Mucosa of rectum (tissue), 2 donors: ENCODE measurements around the gene CHRNA4.

ENCODE experiments used
- H3K27ac ChIP-seq, 2 donors: one replicate each; pipeline ENCODE4 v1.7.0; 2013; ENCODE audit warnings: inconsistent platforms in 2 of 2, low read depth in 2 of 2, low read length in 2 of 2
- H3K27me3 ChIP-seq, 2 donors: one replicate each; pipeline ENCODE4 v1.7.0; 2013; ENCODE audit warnings: low read length in 2 of 2; ENCODE audit not compliant: control insufficient read depth in 2 of 2, insufficient read depth in 2 of 2
- H3K36me3 ChIP-seq, 2 donors: one replicate each; pipeline ENCODE4 v1.7.0; 2013; ENCODE audit warnings: low read length in 2 of 2; ENCODE audit not compliant: control insufficient read depth in 2 of 2, insufficient read depth in 2 of 2
- H3K4me1 ChIP-seq, 2 donors: one replicate each; pipeline ENCODE4 v1.7.0; 2013; ENCODE audit warnings: low read length in 2 of 2, mild to moderate bottlenecking in 1 of 2; ENCODE audit not compliant: control insufficient read depth in 2 of 2, insufficient read depth in 2 of 2
- H3K4me3 ChIP-seq, 2 donors: one replicate each; pipeline ENCODE4 v1.7.0; 2013; ENCODE audit warnings: low read length in 2 of 2
- H3K9ac ChIP-seq, 2 donors: one replicate each; pipeline ENCODE4 v1.7.0; 2013; ENCODE audit warnings: low read length in 2 of 2, low read depth in 1 of 2, mild to moderate bottlenecking in 1 of 2
- H3K9me3 ChIP-seq, 2 donors: one replicate each; pipeline ENCODE4 v1.7.0; 2013; ENCODE audit warnings: low read length in 2 of 2; ENCODE audit not compliant: control insufficient read depth in 2 of 2
- donor health status: healthy.
- donor health status: Normal muscosa, but diverticular disease.

Gene CHRNA4

GRCh38 chr20:63313349-63314014 lies 47.7 kb downstream of the CHRNA4 start:
- Histone ChIP-seq H3K27me3 (no peaks in the 10 kb centered on the region), H3K36me3 (no peaks in the 10 kb centered on the region), H3K4me1 (no peaks in the 10 kb centered on the region), H3K9me3 (no peaks in the 10 kb centered on the region), H3K4me3 (no peak overlapping the region), H3K9ac (no peak overlapping the region), H3K27ac (no peak overlapping the region)

DNA sequence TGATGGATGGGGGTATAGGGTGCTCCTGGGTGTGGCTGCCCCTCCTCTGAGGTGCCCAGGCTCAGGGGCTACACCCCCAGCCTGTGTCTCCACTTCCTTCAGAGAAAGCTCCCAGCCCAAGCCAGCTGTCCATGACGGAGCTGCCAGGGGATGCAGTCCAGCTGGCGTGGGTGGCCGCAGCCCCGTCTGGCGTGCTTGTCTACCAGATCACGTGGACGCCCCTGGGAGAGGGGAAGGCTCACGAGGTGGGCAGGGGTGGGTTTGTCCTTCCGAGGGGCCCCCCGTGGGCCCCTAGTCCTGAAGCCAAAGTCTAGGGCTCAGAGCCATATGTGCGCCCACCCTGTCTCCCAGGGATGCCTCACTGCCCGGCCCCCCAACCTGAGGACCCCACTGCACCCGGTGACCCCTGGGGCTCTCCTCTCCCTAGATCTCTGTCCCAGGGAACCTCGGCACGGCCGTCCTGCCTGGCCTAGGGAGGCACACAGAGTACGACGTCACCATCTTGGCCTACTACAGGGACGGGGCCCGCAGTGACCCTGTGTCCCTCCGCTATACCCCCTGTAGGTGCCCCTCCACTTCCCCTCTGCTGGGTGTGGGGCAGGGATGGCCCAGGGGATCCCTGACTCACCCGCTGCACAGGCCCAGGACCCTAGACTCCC lies 48.3 kb downstream of the CHRNA4 start:
- H3K9me3 ChIP-seq, result no peaks in the 10 kb centered on the region
- no peaks in the 10 kb centered on the region for H3K36me3 ChIP-seq
- no peaks in the 10 kb centered on the region for H3K4me1 ChIP-seq
- H3K27me3 ChIP-seq, result peaks cover 0 to 6% of the 10 kb centered on the region in 2 donors
- no peak overlapping the region for H3K9ac ChIP-seq
- H3K27ac ChIP-seq, result no peak overlapping the region
- H3K4me3 ChIP-seq, result no peak overlapping the region

GRCh38 chr20:63312273-63312672 lies 48.9 kb downstream of the CHRNA4 start:
- peaks cover 0 to 10% of the 10 kb centered on the region in 2 donors for H3K27me3 ChIP-seq
- no peak overlapping the region for H3K27ac ChIP-seq
- no peaks in the 10 kb centered on the region for H3K4me1 ChIP-seq
- no peaks in the 10 kb centered on the region for H3K9me3 ChIP-seq
- no peak overlapping the region for H3K9ac ChIP-seq
- no peaks in the 10 kb centered on the region for H3K36me3 ChIP-seq
- no peak overlapping the region for H3K4me3 ChIP-seq

GRCh38 chr20:63311833-63312243 lies 49.3 kb downstream of the CHRNA4 start:
- H3K27me3 ChIP-seq, result peaks cover 0 to 10% of the 10 kb centered on the region in 2 donors
- no peak overlapping the region for H3K9ac ChIP-seq
- H3K27ac ChIP-seq, result no peak overlapping the region
- H3K4me1 ChIP-seq, result no peaks in the 10 kb centered on the region
- no peaks in the 10 kb centered on the region for H3K36me3 ChIP-seq
- H3K9me3 ChIP-seq, result no peaks in the 10 kb centered on the region
- H3K4me3 ChIP-seq, result no peak overlapping the region

GRCh38 chr20:63311186-63311832 lies 49.8 kb downstream of the CHRNA4 start:
- Histone ChIP-seq H3K36me3 (no peaks in the 10 kb centered on the region), H3K27me3 (peaks cover 0 to 10% of the 10 kb centered on the region in 2 donors), H3K4me1 (no peaks in the 10 kb centered on the region), H3K27ac (no peak overlapping the region), H3K9ac (no peak overlapping the region), H3K9me3 (no peaks in the 10 kb centered on the region), H3K4me3 (no peak overlapping the region)

DNA sequence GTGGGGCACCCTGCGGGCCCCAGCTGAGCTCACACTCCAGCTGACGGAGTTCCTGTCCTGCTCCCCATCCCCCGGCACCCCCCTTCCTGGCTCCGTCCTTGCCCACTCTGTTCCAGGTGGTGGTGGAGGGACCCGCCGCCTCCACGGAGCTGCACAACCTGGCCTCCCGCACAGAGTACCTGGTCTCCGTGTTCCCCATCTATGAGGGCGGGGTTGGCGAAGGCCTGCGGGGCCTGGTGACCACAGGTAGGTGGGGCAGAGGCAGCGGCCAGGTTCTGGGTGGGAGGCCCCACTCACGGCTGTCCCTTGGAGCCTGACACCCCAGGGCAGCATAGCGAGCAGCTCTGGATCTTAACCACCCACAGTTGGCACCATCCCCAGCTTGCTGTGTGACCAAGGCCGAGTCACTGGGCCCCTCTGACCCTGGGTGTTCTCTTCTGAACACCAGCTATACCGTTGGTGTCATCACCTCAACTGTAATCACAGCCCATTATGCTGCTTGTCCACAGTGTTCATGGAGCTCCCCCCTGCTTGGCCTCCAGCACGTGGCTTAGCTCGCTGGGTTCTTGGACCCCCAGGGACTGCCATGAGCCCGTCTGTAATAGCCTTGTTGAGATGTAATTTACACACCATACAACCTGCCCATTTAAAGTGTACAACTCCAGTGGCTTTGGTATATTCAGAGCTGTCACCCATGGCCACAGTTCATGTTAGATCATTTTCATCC lies 50.7 kb downstream of the CHRNA4 start:
- no peak overlapping the region for H3K9ac ChIP-seq
- H3K36me3 ChIP-seq, result no peaks in the 10 kb centered on the region
- no peak overlapping the region for H3K4me3 ChIP-seq
- H3K4me1 ChIP-seq, result no peaks in the 10 kb centered on the region
- peaks cover 0 to 10% of the 10 kb centered on the region in 2 donors for H3K27me3 ChIP-seq
- H3K9me3 ChIP-seq, result no peaks in the 10 kb centered on the region
- no peak overlapping the region for H3K27ac ChIP-seq

DNA sequence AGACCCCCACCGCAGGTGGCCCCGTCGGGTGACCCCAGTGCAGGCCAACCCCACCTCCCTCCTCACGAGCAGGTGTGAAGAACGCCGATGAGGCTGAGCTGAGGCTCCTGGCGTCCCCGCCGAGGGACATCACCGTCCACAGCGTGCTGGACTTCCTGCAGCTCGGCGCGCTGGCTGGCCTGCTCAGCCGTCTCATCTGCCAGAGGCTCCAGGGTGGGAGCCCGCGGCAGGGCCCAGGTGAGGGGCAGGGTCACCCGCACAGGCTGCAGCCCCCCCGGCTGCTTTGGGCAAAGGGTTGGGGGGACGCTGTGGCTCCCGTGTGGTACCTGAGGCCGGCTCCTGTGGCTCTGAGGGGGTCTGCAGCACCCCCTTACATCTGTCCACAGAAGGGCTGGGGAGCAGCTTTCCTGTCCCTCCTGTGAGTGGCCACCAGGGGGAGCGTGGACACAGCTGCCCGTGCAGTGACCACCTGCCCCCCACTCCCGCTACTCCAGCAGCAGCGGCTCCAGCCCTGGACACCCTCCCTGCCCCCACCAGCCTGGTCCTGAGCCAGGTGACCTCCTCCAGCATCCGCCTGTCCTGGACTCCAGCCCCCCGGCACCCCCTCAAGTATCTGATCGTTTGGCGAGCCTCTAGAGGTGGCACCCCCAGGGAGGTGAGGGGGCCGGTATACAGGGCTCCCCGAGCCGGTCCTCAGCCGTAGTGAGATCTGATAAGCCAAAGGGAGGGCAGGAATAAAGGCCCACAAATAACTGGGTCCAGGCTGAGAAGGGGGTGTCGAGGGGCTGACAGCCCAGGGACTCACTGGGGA lies 51.7 kb downstream of the CHRNA4 start:
- Histone ChIP-seq H3K9ac (no peak overlapping the region), H3K27me3 (peaks cover 0 to 10% of the 10 kb centered on the region in 2 donors), H3K9me3 (no peaks in the 10 kb centered on the region), H3K4me3 (no peak overlapping the region), H3K4me1 (no peaks in the 10 kb centered on the region), H3K36me3 (no peaks in the 10 kb centered on the region), H3K27ac (no peak overlapping the region)

DNA sequence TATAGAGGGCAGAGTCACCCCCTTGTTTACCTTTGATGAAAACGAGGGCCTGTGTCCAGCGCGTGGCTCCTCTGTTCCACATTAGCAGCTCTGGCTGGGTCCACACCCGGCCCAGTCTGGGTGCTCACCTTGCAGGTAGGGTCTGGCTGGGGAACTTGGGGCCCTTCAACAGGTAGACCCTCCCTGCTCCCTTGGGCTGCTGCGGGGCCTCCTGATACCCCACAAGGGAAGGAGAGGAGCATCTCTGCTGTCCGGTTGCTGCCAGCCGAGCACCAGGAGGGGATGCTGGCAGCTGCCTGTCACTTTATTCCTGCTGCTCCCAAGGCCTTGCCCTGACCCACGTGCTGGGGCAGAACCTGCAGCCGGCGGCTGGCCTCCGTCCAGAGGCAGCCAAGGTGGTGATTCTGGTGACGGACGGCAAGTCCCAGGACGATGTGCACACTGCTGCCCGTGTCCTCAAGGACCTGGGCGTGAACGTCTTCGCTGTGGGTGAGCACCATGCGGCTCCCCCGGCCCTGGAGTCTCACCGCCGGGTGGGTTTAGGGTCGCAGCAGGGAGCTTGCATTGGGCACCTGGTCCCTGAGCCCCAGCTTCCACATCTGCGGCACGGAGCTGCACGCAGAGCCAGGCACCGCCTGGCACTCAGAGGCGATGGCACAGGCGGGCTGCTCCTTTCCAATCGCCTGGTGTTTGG lies 52.8 kb downstream of the CHRNA4 start:
- no peak overlapping the region for H3K4me3 ChIP-seq
- no peaks in the 10 kb centered on the region for H3K36me3 ChIP-seq
- no peaks in the 10 kb centered on the region for H3K9me3 ChIP-seq
- H3K9ac ChIP-seq, result no peak overlapping the region
- no peak overlapping the region for H3K27ac ChIP-seq
- H3K4me1 ChIP-seq, result no peaks in the 10 kb centered on the region
- H3K27me3 ChIP-seq, result peaks cover 0 to 10% of the 10 kb centered on the region in 2 donors

- no peaks in the 10 kb centered on the region for H3K36me3 ChIP-seq
- no peak overlapping the region for H3K27ac ChIP-seq
- no peaks in the 10 kb centered on the region for H3K9me3 ChIP-seq
- no peaks in the 10 kb centered on the region for H3K4me1 ChIP-seq
- H3K4me3 ChIP-seq, result no peak overlapping the region
- peaks cover 0 to 10% of the 10 kb centered on the region in 2 donors for H3K27me3 ChIP-seq
- no peak overlapping the region for H3K9ac ChIP-seq
Observed at GRCh38 chr20:63307538-63308217, 53.5 kb downstream of the CHRNA4 start.
